Ecto neural progenitor cell (in vitro differentiated cells): ENCODE results near the gene HOXA10.

Experiments
- DNase-seq: peaks from one replicate; pipeline ENCODE4 v3.0.0-alpha.2; 2018; ENCODE audit warnings: low spot score

Gene HOXA10

GRCh38 chr7:27143950-27144780 lies 30.0 kb downstream of the HOXA10 start:
- DNase-seq = peak; percentile 46

- peak; percentile 88 for DNase-seq
These were observed 30.8 kb downstream of the HOXA10 start, which contains the start of gene HOXA5 for GRCh38 chr7:27143023-27143949. Gene HOXA5, minus strand, starts transcription at chr7:27143681. Its CDS starts 74 bp downstream, at chr7:27143607.

- no peak for DNase-seq
These were observed 31.5 kb downstream of the HOXA10 start for GRCh38 chr7:27142580-27143022.

- DNase-seq = peak; percentile 52
These were observed 32.1 kb downstream of the HOXA10 start for GRCh38 chr7:27141923-27142579.

- DNase-seq = peak; percentile 24
These were observed 32.8 kb downstream of the HOXA10 start for GRCh38 chr7:27141137-27141922.

GRCh38 chr7:27140126-27140857 lies 33.8 kb downstream of the HOXA10 start:
- peak; percentile 44 for DNase-seq

GRCh38 chr7:27139334-27140125 lies 34.6 kb downstream of the HOXA10 start:
- DNase-seq = peak; percentile 57

- DNase-seq = no peak
These were observed 35.2 kb downstream of the HOXA10 start for GRCh38 chr7:27138985-27139333.

- no peak for DNase-seq
These were observed 35.6 kb downstream of the HOXA10 start for GRCh38 chr7:27138472-27138871.

- no peak for DNase-seq
These were observed 36.3 kb downstream of the HOXA10 start for GRCh38 chr7:27137640-27138315.

- DNase-seq = no peak
These were observed 39.7 kb downstream of the HOXA10 start for GRCh38 chr7:27134392-27134791.

GRCh38 chr7:27133409-27134231 lies 40.5 kb downstream of the HOXA10 start:
- DNase-seq = peak; percentile 23

GRCh38 chr7:27132978-27133377 lies 41.1 kb downstream of the HOXA10 start:
- no peak for DNase-seq

GRCh38 chr7:27132214-27132613 lies 41.9 kb downstream of the HOXA10 start:
- DNase-seq = no peak

- no peak for DNase-seq
These were observed 42.7 kb downstream of the HOXA10 start for GRCh38 chr7:27131390-27131819.

- DNase-seq = peak; percentile 82
These were observed 43.4 kb downstream of the HOXA10 start, which contains the start of gene HOXA4 for GRCh38 chr7:27130540-27131389. Gene HOXA4, minus strand, starts transcription at chr7:27130757. Its CDS starts 24 bp downstream, at chr7:27130733.
